Kasumi-1 (cell line): ENCODE measurements around the gene LYST.

ENCODE experiments used
- DNase-seq, 2 experiments: peaks; one replicate each; lab custom pipeline; 2025; lab: John Stamatoyannopoulos, UW

The LYST gene

GRCh38 chr1:235888119-235888643 is 21.5 kb upstream of the LYST start:
- DNase-seq: no peak

GRCh38 chr1:235887676-235888075 is 21.0 kb upstream of the LYST start:
- DNase-seq: no peak

- no peak for DNase-seq
Observed at GRCh38 chr1:235885655-235886262, 19.1 kb upstream of the LYST start.

- no peak for DNase-seq
Observed at GRCh38 chr1:235883261-235883927, 16.7 kb upstream of the LYST start.

- no peak for DNase-seq
Observed at GRCh38 chr1:235882816-235883215, 16.1 kb upstream of the LYST start.

- DNase-seq: no peak
Observed at GRCh38 chr1:235881930-235882700, 15.4 kb upstream of the LYST start.

- DNase-seq: no peak
Observed at GRCh38 chr1:235878082-235878811, 11.5 kb upstream of the LYST start.

- DNase-seq: no peak
Observed at GRCh38 chr1:235876402-235876841, 9.7 kb upstream of the LYST start.

- no peak for DNase-seq
Observed at GRCh38 chr1:235875036-235875597, 8.4 kb upstream of the LYST start.

- DNase-seq: no peak
Observed at GRCh38 chr1:235874261-235874660, 7.6 kb upstream of the LYST start.

GRCh38 chr1:235873571-235873970 is 6.9 kb upstream of the LYST start:
- no peak for DNase-seq

GRCh38 chr1:235873045-235873444 is 6.3 kb upstream of the LYST start:
- DNase-seq: no peak

- DNase-seq: no peak
Observed at GRCh38 chr1:235872270-235872669, 5.6 kb upstream of the LYST start.

GRCh38 chr1:235867903-235868469 is 1.3 kb upstream of the LYST start:
- DNase-seq: peak; percentile 45 to 53

GRCh38 chr1:235866913-235867845 is 473 bp upstream of the LYST start:
- DNase-seq: peak; percentile 85 to 92

- DNase-seq: peak in 1 of 2 experiments; percentile 56
Observed at GRCh38 chr1:235865565-235866204, 1.0 kb downstream of the LYST start.

- peak; percentile 42 to 50 for DNase-seq
Observed at GRCh38 chr1:235864931-235865525, 1.7 kb downstream of the LYST start.

GRCh38 chr1:235864469-235864868 is 2.2 kb downstream of the LYST start:
- peak in 1 of 2 experiments; percentile 33 for DNase-seq

GRCh38 chr1:235863699-235864093 is 3.0 kb downstream of the LYST start:
- peak in 1 of 2 experiments; percentile 38 for DNase-seq
